DMS 273 (cell line): ENCODE data around the gene POU4F2.

ENCODE experiments used
- DNase-seq: peaks from one replicate; lab custom pipeline; 2025; ENCODE audit not compliant: unreplicated experiment; lab: John Stamatoyannopoulos, UW

The POU4F2 gene, protein sequence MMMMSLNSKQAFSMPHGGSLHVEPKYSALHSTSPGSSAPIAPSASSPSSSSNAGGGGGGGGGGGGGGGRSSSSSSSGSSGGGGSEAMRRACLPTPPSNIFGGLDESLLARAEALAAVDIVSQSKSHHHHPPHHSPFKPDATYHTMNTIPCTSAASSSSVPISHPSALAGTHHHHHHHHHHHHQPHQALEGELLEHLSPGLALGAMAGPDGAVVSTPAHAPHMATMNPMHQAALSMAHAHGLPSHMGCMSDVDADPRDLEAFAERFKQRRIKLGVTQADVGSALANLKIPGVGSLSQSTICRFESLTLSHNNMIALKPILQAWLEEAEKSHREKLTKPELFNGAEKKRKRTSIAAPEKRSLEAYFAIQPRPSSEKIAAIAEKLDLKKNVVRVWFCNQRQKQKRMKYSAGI

DNA sequence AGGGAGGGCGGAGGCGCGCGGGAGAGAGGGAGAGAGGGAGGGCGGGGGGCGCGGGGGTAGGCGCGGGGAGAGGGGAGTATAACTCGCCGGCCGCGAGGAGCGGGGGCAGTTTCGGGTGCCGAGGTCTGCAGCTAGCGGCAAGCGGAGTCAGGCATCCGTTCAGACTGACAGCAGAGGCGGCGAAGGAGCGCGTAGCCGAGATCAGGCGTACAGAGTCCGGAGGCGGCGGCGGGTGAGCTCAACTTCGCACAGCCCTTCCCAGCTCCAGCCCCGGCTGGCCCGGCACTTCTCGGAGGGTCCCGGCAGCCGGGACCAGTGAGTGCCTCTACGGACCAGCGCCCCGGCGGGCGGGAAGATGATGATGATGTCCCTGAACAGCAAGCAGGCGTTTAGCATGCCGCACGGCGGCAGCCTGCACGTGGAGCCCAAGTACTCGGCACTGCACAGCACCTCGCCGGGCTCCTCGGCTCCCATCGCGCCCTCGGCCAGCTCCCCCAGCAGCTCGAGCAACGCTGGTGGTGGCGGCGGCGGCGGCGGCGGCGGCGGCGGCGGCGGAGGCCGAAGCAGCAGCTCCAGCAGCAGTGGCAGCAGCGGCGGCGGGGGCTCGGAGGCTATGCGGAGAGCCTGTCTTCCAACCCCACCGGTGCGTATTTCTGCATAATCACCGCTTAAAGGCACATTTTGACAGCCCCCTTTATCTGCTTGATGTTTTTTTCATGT is at the start of gene POU4F2:
TSS of gene POU4F2 (plus strand) at position 108 of the 720 bp plus-strand sequence. CDS start at position 356, 248 bp downstream.
- peak; percentile 69 for DNase-seq

DNA sequence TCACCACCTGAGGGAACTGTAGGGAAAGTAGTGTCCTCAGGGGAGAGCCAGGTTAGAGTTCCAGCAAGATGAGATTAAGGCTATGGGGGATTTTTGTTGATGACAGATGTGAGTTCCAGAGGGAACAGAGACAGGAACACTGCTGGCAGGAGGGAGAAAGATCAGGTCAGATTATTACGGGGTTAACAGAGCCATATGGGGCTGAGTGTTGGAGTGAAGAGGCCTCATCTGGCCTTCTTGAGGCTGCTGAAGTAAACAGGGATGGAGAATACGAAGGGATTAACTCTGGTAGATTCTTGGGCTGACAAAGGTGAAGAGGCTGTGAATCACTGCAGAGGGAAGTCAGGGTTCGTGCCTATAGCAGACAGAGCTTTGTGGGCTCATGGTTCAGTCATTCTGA is 47.9 kb upstream of the POU4F2 start:
- DNase-seq: peak; percentile 19

DNA sequence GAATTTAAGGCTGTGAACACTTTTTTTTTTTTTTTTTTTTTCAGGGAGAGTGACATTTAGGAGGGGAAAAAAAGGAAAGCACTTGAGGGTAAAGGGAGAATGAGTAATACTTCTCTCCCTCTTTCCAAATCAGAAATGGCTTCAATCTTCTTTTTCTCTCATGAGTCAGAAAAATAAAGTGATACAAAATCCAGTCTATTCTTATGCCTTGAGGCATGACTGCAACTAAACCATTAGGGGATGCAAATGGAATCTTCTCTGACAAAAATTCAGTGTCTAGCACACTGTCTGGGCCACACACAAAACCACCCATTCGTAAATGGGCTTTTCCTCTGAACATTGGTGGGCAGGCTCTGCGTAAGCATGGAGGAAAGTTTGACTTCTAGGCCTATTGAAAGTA is 46.7 kb upstream of the POU4F2 start:
- DNase-seq: no peak

DNA sequence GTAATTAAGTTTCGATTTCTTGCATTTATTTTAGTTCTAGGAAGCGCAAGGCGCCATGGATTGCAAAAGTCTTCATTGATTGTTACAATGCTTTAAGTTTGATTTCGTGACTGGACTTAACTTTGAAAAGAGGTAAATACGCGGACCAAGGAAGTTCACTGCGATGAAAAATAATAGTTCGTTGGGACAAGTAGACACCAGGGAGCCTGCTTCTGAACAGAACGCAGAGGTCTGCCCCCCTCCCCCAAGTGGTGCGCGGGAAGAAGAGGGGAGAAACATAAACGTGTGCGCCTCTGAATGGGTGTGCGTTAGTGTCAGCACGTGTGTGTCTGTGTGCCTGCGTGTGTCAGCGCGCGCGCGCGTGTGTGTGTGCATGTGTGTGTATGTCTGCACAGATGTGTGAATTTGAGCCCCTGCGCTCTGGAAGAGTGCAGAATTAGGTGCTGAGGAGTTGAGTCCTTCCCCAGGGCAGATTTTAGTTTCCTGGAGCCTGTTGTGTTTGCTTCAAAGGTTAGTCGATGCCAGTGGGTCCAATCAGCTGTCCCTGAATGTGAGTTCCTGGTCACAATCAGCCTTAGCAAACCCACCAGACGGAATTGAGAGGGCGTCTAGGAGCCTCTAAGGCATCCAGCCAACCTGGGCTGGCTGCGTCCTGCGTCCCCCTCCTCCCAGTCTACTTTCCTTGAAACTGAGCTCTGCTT is 5.8 kb upstream of the POU4F2 start:
- DNase-seq: peak; percentile 5

DNA sequence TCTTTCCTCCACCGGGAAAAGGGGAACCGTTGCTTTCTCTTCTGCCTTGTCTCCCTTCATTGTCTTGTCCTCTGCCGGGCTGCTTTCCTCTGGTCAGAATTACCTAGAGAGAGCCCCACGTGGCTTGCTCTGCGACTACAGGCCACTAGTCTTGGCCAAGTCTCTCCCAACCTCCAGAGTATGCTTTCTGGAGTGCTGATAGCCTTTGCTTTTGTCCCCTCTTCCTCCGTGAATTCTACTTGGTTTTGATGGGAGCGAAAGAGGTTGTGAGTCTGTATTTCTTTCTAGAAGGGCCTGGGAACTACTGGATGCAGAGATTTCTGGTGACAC is 5.3 kb upstream of the POU4F2 start:
- DNase-seq: no peak

DNA sequence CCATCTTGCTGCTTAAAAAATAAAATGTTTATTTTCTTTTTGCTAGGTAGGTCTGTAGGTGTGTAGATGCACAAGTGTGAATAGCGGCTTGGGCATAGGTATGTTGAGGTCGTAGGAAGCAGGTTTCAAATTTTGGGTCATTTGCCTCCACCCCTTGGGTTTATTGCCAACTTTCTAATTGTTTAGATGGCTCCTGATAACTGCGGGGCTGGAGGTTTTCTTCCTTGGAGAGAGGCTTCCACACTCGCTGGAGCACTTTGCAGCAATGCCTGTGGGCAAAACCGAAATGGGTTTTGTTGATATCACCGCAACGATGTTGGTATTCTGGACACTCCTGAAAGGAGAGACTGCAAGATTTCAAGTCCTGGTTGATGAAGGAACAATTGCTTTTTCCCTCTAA is 3.9 kb upstream of the POU4F2 start:
- DNase-seq: no peak

DNA sequence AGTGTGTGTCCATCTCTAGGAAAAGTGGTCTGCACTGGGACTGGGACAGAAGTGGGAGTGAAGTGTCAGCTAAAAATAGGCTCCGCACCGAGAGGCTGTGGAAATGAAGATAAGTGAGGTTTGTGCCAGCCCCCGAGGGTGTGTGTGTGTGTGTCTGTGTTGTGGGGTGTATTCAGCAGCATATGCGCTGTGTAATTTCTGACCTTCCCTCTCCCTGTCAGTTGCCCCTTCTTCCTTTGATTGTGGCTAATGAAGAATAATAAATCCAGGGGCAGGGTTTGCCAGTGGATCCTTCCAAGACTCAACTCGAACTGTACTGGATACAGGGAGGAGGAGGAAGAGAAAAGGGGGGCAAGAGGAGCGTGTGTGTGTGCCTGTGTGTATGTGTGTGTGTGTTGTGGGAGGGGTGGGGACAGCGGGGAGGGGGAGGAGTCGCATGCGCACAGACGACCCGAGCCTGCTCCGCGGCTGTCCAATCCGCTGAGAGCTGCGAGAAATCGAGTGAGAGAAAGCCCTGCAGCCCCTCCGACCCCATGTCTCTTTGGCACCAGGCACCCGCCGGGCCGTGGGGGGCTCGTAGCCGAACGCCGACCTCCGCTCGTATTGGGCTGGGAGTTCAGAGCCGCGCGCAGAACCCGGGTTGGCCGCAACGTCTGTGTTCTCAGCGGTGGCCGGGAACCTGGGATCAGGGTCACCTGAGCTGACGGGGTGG is 916 bp upstream of the POU4F2 start:
- DNase-seq: peak; percentile 21

DNA sequence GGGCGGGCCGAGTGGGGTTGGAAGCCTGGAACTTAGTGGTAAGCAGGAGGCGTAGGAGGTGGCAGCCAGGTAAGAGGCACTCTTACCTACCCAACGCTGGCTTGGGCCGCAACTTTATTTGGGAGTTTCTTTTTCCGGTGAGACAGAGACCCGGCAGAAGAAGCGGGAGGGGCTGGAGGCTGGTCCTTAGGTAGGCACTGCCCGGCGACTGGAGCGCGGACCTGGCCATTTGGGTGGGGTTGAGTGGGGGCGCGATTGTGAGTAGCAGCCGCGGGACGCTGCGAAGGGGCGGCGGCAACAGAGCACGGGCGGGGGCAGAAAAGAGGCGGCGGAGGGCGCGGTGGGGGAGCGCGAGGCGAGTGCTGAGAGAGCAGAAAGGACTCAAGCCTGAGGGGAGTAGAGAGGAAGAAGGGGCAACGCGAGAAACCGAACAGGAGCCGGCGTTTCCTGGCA is 334 bp upstream of the POU4F2 start:
- DNase-seq: no peak

DNA sequence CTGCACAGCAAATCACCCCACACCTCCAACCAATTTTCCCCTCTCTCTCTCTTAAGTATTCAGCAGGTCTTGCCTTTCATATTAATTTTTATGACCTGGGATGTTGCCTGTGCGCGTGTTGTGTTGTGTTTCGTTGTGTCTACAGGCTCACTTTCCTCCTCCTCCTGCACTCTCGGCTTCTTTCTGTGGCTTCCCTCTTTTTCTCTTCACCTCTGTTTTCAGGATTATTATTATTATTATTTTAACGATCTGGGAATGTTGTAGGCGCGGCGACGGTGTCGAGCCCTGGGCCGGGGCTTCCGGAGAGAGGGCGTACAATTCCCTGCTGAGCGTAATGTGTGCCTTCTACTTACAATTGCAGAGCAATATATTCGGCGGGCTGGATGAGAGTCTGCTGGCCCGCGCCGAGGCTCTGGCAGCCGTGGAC is 826 bp downstream of the POU4F2 start:
- no peak for DNase-seq

DNA sequence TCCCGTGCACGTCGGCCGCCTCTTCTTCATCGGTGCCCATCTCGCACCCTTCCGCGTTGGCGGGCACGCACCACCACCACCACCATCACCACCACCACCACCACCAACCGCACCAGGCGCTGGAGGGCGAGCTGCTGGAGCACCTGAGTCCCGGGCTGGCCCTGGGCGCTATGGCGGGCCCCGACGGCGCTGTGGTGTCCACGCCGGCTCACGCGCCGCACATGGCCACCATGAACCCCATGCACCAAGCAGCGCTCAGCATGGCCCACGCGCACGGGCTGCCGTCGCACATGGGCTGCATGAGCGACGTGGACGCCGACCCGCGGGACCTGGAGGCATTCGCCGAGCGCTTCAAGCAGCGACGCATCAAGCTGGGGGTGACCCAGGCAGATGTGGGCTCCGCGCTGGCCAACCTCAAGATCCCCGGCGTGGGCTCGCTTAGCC is 1.4 kb downstream of the POU4F2 start:
- DNase-seq: no peak

DNA sequence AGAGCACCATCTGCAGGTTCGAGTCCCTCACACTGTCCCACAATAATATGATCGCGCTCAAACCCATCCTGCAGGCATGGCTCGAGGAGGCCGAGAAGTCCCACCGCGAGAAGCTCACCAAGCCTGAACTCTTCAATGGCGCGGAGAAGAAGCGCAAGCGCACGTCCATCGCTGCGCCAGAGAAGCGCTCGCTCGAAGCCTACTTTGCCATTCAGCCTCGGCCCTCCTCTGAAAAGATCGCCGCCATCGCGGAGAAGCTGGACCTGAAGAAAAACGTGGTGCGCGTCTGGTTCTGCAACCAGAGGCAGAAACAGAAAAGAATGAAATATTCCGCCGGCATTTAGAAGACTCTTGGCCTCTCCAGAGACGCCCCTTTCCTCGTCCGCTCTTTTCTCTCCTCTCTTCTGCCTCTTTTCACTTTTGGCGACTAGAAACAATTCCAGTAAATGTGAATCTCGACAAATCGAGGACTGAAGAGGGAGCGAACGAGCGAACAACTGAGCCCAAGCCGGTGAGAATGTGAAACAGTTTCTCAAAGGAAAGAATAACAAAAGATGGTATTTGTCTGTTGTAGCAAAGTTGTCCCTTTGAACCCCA is 1.9 kb downstream of the POU4F2 start:
- DNase-seq: no peak

DNA sequence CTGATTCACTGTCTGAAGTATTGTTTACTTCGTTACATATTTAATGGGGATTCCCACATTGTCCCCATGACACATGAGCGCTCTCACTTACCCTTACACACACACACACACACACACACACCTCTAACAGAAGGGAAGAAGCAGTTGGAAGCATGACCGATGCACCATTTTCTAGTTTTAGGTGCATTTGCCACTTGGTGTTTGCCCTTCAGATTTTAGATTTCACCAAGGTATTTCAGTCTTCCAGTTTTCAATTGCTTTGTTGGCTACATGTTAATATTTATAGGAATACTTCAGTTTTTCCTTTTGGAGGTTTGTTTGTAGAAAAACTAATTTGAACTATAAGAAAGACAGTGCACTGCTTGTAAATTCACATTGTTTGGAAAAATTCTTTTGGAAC is 3.1 kb downstream of the POU4F2 start:
- no peak for DNase-seq

DNA sequence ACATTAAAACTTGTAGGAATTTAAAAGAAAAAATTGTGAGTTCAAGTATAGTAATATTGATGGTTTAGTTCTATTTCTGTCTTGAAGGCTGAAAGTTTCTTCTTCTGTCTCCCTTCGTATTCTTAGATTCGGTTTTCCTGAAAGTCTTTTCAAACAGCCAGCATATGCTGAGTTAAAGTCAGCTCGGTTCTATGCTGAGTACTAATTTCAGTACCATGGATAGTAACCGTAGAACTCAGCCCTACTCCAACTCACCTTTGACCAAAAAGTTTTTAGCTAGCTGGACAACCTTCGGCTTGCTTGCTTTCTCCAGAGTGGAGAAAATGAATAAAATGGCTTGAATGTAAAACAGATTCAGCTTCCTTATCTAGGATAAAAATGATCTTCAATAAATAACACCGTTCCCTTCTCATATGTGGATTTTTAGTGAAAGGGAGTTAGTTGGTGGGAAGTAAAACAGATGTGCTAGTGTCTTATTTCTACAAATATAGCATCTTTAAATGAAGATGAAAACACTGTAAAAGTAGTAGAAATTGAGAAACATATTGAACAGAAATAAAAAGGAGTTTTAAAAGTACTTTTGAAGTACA is 5.2 kb downstream of the POU4F2 start:
- DNase-seq: peak; percentile 27

DNA sequence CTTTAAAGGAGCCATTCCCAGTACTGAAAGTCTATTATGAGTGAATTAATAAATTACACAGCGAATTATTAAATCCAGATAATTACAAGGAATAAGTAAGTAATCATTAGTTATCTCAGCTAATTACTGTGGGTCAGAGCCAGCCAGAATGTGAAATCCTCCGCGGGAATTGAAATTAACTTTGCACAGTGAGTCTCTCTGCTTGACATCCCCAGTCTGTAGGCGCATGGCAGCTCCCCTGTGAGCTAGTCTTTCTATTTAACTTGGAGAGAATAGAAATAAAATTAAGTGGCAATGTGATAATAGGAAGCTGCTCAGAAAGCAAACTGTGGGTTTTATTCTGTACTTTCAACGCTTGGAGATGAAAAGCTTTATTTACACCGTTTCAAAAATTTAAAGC is 7.2 kb downstream of the POU4F2 start:
- no peak for DNase-seq

DNA sequence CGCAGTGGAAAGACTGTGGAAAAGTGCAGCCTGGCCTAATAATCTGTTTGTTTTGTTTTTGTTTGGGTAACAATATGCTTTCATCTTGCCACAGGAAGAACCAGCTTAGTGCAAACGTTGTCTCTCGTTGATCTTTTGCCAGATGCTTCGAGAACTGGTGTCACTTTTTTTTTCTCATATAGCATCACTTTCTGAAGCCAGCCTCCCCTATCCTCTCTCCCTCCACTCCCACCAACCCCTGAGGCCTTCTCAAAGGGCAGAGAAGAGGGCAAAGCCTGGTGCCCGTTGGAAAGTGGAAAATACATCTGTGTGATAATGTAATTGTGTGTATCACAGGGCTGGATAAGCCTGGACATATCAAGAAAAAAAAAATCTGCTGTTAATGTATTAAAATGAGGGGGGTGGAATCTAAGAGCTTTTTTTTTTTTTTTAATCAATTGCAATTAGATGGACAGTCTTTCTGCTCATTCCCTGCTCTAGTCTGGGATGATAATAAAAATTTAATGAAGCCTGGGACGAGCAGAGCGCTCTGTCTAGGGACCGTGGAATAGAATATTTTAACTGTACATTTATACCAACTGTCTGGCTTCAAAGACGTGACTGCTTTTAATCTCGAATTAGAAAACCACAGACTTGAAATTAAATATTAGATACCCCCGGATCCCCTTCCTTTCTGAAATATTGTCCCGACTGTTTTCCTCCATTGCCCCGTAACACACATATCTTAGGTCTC is 8.1 kb downstream of the POU4F2 start:
- no peak for DNase-seq

DNA sequence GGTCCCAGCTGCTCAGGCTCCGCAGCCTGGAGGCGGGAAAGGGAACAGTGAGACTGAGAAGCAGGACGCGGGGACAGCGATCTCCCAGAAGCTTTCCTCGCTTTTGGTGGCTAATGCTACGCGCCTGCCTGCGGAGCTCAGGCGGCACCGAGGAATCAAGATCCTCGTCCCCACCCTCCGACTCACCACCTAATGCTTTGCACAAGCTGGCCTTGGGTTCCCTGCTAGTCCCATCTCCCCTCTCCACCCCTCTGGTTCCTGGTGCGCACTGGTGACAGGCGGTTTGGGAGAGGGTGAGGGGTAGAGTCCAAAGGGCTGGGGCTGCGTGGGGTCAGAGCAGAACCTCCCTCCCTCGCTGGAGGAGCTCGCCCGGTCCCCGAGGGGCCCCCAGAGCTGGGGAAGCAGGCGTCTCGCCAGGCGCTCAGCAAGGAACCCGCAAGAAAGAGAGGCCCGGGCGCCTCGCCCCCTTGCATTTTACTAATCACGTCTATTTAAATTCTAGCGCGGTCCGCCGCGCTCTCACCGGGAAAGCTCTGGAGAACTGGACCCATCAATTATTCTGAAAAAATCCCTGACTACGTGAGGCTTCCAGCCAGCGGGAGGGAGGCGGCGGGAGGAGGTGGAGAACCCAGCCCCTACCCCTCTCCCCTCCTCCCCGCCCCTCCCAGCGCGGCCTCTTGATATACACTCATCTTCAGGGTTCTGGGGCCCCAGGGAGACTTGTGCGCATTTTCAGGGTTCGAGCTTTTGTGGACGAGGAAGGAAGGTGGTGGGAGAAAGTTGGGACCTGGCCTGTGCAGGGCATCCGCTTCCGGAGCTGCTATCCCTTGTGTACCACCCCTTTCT is 9.1 kb downstream of the POU4F2 start:
- DNase-seq: no peak

DNA sequence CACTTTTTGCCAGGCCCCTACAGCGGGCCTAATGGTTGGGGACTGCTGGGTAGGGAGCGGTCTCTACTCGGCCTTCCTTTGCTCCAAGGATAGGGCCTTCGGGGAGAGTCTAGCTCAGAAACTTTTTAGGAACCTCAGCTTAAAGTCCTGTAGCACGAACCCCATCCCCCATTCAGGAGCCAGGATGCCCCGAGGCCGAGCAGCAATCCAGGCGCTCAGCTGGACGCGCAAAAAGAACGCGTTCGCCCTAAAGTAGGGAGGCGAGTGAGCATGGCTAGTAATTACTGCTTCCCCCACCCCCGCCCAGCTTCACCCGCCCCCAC is 9.7 kb downstream of the POU4F2 start:
- DNase-seq: no peak

DNA sequence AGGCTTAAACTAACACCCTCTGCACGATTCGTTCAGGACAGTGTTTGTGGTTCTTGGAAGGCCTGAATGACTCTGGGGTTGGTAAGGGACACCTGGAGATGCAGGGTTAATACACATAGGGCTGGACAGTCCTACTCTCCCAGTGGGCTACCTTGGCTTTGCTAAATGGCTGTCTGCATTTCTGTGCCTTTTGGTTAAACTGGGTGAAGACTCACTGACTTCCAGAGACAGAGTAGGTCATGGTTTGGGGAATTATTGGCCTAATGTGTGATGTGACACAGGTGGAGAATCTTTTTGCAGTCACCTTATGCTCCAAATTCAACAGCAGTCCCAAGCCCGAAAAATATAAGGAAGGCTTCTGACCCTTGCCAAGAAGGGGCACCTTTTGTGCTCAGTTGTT is 10.5 kb downstream of the POU4F2 start:
- DNase-seq: no peak

DNA sequence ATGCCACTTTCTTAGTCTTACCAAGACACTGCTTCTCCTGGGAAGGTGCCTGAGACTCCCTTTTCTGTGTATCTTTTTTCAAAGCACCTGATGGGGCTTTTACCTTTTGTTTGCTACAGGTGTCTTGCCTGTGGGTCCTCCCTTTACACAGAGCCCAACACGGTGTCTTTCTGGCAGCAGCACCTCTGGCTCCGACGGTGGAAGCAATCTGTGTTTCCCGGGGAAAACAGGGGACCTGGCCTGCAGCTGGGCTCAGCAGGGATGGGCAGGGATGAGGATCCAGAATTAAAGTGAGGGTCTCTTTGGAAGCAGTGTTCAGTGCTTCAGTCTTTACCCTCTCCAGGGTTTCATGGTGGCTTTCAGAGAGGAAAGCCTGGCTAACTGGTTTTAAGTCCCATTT is 11.3 kb downstream of the POU4F2 start:
- no peak for DNase-seq
